Endothelial cell of umbilical vein (primary cell): ENCODE data around the gene IRX5.

ENCODE experiments used
- EZH2 ChIP-seq: IDR thresholded peaks from 2 replicates; pipeline ENCODE4 v1.6.1; 2012; ENCODE audit warnings: borderline replicate concordance, low read depth, mild to moderate bottlenecking, moderate library complexity, low read length, inconsistent platforms; ENCODE audit not compliant: severe bottlenecking
- FOS ChIP-seq: IDR thresholded peaks from 2 replicates; pipeline ENCODE4 v1.6.1; 2011; ENCODE audit warnings: mild to moderate bottlenecking, low read length, moderate library complexity, borderline replicate concordance; ENCODE audit not compliant: insufficient read depth
- POLR2A ChIP-seq: IDR thresholded peaks from 2 replicates; pipeline ENCODE4 v1.6.1; 2012; ENCODE audit warnings: low read depth, mild to moderate bottlenecking, control low read depth, low read length
- POLR2AphosphoS5 ChIP-seq: IDR thresholded peaks from 2 replicates; pipeline ENCODE4 v1.6.1; 2012; ENCODE audit warnings: low read depth, mild to moderate bottlenecking, control low read depth, low read length, moderate library complexity; ENCODE audit not compliant: insufficient read depth
- TF ChIP-seq, protein P1 (sequence below), 2 donors: IDR thresholded peaks; 1 replicate in 1 of 2; 2 replicates in 1 of 2; pipeline ENCODE4 v1.5.1; 2011; ENCODE audit warnings: low read length in 2 of 2, mild to moderate bottlenecking in 2 of 2, moderate library complexity in 2 of 2, control low read depth in 1 of 2, inconsistent platforms in 1 of 2, low read depth in 1 of 2; ENCODE audit not compliant: insufficient read depth in 1 of 2; ENCODE audit errors: extremely low read depth in 1 of 2
- TF ChIP-seq, protein P2 (sequence below): IDR thresholded peaks from 2 replicates; pipeline ENCODE4 v1.6.1; 2011; ENCODE audit not compliant: insufficient read depth, insufficient read length

DNA sequence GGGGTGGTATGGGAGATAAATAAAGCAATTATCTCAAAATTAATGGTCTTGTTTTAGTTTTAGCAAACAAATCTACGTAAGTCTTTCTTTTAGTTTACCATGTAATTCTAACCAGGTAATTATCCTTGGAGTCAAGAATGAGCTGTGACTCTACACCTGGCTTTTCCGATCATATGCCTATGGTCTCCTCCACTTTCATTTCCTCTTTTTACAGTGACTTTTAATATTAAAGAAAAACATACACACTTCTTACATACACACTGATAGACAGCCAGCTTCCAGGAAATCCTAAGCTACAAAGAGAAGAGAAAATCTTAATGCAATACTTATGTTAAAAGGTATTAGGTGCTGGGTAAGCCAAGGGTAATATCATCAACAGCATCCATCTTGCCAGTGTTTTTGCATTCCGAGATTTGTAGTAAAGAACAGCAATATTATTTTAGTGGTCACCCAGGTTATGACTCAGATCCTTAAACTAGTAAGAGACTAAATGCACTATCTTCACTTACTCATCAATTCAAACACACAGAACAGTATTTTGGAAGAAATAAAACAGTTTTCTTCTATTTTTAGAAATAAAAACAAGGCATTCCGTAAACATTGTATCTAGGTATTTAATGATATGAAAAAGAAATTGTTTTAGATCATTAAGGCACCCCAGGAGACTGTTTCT, 4.4 kb upstream of the IRX5 start:
- TF ChIP-seq, protein P1, sequence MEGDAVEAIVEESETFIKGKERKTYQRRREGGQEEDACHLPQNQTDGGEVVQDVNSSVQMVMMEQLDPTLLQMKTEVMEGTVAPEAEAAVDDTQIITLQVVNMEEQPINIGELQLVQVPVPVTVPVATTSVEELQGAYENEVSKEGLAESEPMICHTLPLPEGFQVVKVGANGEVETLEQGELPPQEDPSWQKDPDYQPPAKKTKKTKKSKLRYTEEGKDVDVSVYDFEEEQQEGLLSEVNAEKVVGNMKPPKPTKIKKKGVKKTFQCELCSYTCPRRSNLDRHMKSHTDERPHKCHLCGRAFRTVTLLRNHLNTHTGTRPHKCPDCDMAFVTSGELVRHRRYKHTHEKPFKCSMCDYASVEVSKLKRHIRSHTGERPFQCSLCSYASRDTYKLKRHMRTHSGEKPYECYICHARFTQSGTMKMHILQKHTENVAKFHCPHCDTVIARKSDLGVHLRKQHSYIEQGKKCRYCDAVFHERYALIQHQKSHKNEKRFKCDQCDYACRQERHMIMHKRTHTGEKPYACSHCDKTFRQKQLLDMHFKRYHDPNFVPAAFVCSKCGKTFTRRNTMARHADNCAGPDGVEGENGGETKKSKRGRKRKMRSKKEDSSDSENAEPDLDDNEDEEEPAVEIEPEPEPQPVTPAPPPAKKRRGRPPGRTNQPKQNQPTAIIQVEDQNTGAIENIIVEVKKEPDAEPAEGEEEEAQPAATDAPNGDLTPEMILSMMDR (IDR thresholded peaks at IDR 0.05; ENCODE audit: extremely low read depth in 1 of 2, insufficient read depth in 1 of 2, low read depth in 1 of 2, low read length in 2 of 2): no peak
- TF ChIP-seq POLR2A (no peak), EZH2 (no peak), POLR2AphosphoS5 (no peak), FOS (no peak)
- TF ChIP-seq, protein P2, sequence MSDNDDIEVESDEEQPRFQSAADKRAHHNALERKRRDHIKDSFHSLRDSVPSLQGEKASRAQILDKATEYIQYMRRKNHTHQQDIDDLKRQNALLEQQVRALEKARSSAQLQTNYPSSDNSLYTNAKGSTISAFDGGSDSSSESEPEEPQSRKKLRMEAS: no peak
